Esophagus muscularis mucosa (tissue), 4 donors: ENCODE data around the gene DMXL1. TPM values are rescaled to one million over a fixed set of nuclear protein-coding genes. Genes with fewer than 3 reads are reported as not detected.
"Not testable (repeated sequence)": the region's sequence is repeated elsewhere in the genome, so short reads cannot be mapped to it uniquely, and the experiment has no call there.

Experiments
- DNase-seq: peaks from one replicate; pipeline ENCODE4 v3.0.0-alpha.2; 2017; ENCODE audit errors: extremely low spot score
- H3K27ac ChIP-seq, 4 donors: fragments of 200-600 bp; sonication (generic); replicated peaks in 1 of 4; 1 replicate in 3 of 4; 2 replicates in 1 of 4; pipeline ENCODE4 v1.5.1; 2016 to 2019; ENCODE audit warnings: mild to moderate bottlenecking in 1 of 4
- H3K27me3 ChIP-seq, 4 donors: fragments of 200-600 bp; sonication (generic); one replicate each; pipeline versions ENCODE4 v1.5.1 to v1.6.0; 2016 to 2019
- H3K36me3 ChIP-seq, 4 donors: fragments of 200-600 bp; sonication (generic); one replicate each; pipeline ENCODE4 v1.5.1; 2016 to 2019
- H3K4me1 ChIP-seq, 4 donors: fragments of 200-600 bp; sonication (generic); one replicate each; pipeline ENCODE4 v1.5.1; 2016 to 2019
- H3K4me3 ChIP-seq, 4 donors: fragments of 200-600 bp; sonication (generic); 1 replicate in 2 of 4; 2 replicates in 2 of 4; pipeline ENCODE4 v1.5.1; 2016 to 2019; ENCODE audit warnings: mild to moderate bottlenecking in 4 of 4, moderate library complexity in 1 of 4
- H3K9me3 ChIP-seq, 4 donors: fragments of 200-600 bp; sonication (generic); 1 replicate in 3 of 4; 2 replicates in 1 of 4; pipeline ENCODE4 v1.5.1; 2016 to 2019
- EP300 ChIP-seq: sonication (generic); formaldehyde crosslinking; IDR thresholded peaks from one replicate; pipeline ENCODE4 v1.6.1; 2017; ENCODE audit warnings: antibody characterized with exemption
- POLR2A ChIP-seq: fragments of 450-650 bp; IDR thresholded peaks from one replicate; pipeline ENCODE4 v1.6.1; 2017; ENCODE audit warnings: antibody characterized with exemption, moderate library complexity, mild to moderate bottlenecking, low read depth
- POLR2AphosphoS5 ChIP-seq, 2 donors: sonication (generic); formaldehyde crosslinking; IDR thresholded peaks; one replicate each; pipeline ENCODE4 v1.6.1; 2017; ENCODE audit warnings: antibody characterized with exemption in 2 of 2
- WGBS: methylation state at CpG from one replicate; pipeline ENCODE4 v1.1.5; 2018; 5-methylcytosine and 5-hydroxymethylcytosine counted together
- intact Hi-C: fragments of 100-400 bp; cut with DNase I; formaldehyde crosslinking; loops from one replicate; pipeline ENCODE4 v1.15.1; 2023
- total RNA-seq, 4 donors: library from RNA; depleted of rRNA; stranded (reverse); fragments of >200 nt; gene quantifications; one replicate each; pipeline versions ENCODE4 v1.1.0 to v1.2.1, GENCODE V29; 2016
- TF ChIP-seq, protein P1 (sequence below), 3 experiments: fragments of 200-600 bp in 2 of 3; fragments of 450-650 bp in 1 of 3; sonication (generic) in 2 of 3; IDR thresholded peaks; one replicate each; pipeline ENCODE4 v1.5.1; 2017 to 2019; ENCODE audit warnings: antibody characterized with exemption in 3 of 3, mild to moderate bottlenecking in 2 of 3, moderate library complexity in 1 of 3

The DMXL1 gene
- total RNA-seq, 4 donors from 2014 or later, result 36.3 to 65.6 (median 39.9) TPM

DNA sequence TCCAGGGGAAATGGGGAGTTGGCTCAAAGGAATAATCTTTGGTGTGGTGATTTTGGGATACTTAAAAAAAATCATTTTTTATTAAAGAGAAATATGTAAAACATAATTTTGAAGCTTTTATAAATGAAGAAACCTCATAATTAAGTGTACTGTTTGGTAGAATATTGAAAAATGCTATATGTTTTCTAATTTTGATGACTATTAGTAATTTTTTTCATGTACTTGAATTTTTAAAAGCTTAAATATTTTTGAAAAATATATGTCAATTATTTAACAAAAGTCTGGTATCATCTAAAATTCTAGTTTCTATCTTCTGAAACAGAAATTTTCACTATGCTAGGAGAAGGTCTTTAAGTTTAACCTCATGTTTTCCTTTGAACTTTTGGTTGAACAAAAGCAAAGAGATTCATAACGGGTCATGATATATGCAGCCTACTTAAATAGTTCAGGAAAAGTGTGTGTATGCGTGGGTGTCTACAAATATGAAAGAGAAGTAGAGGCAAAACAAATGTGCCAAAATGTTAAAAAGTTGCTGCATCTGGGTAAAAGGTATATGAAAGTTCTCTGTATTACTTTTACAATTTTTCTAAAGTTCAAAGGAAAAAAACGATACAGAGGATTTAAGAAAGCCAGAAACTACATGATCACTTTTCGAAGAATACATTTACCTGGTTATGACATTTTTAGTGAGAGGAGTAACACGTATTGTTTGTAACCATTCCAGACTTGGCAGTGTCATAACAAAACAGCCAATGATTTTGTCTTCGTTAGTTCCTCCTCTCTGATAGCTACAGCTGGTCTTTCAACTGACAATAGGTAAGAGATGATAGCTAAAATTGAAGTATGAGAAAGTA is 167.6 kb downstream of the DMXL1 start:
- intact Hi-C loops, result no loop called here
- H3K27ac ChIP-seq, result no peak overlapping the region
- no peak for DNase-seq
- TF ChIP-seq, protein P1, sequence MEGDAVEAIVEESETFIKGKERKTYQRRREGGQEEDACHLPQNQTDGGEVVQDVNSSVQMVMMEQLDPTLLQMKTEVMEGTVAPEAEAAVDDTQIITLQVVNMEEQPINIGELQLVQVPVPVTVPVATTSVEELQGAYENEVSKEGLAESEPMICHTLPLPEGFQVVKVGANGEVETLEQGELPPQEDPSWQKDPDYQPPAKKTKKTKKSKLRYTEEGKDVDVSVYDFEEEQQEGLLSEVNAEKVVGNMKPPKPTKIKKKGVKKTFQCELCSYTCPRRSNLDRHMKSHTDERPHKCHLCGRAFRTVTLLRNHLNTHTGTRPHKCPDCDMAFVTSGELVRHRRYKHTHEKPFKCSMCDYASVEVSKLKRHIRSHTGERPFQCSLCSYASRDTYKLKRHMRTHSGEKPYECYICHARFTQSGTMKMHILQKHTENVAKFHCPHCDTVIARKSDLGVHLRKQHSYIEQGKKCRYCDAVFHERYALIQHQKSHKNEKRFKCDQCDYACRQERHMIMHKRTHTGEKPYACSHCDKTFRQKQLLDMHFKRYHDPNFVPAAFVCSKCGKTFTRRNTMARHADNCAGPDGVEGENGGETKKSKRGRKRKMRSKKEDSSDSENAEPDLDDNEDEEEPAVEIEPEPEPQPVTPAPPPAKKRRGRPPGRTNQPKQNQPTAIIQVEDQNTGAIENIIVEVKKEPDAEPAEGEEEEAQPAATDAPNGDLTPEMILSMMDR (IDR thresholded peaks at IDR 0.05), result no peak
- no peak for TF ChIP-seq EP300
- TF ChIP-seq POLR2A, result no peak
- no peak for TF ChIP-seq POLR2AphosphoS5 (IDR thresholded peaks at IDR 0.05)
- no peaks in the 10 kb centered on the region for H3K27me3 ChIP-seq
- no peaks in the 10 kb centered on the region for H3K4me1 ChIP-seq
- no peak overlapping the region for H3K4me3 ChIP-seq
- 93% methylated on average over 6 of the region's 6 CpGs for WGBS
- H3K9me3 ChIP-seq, result no peaks in the 10 kb centered on the region
- peaks cover 0 to 52% (median 23%) of the 10 kb centered on the region in 4 donors for H3K36me3 ChIP-seq

DNA sequence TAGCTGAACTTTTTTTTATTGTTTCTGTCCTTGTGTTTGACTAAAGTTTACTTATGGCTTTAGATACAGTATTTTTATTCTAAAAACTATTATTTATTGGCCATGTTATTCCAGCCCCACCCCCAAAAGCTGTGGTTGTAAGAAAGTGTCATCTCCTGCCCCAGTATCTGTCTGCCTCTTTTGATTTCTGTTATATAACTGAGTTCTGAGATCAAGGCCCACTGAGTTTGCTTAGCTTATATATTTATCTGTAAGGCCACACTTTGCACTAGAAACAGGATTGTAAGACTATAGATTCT is 168.2 kb downstream of the DMXL1 start:
- TF ChIP-seq EP300 (no peak), POLR2A (no peak), POLR2AphosphoS5 (IDR thresholded peaks at IDR 0.05) (no peak)
- TF ChIP-seq, protein P1 (IDR thresholded peaks at IDR 0.05), result no peak
- H3K4me3 ChIP-seq, result no peak overlapping the region
- no peak for DNase-seq

DNA sequence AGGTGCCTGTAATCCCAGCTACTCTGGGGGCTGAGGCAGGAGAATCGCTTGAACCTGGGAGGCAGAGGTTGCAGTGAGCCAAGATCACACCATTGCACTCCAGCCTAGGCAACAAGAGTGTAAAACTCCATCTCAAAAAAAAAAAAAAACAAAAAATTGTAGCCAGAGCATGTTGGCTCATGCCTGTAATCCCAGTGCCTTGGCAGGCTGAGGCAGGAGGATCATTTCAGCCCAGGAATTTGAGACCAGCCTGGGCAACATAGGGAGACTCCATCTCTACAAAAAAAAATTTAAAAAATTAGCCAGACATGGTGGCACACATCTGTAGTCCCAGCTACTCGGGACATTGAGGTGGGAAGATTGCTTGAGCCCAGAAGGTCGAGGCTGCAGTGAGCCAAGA is 168.9 kb downstream of the DMXL1 start:
- DNase-seq, H3K4me1 ChIP-seq, H3K4me3 ChIP-seq, H3K27ac ChIP-seq, H3K9me3 ChIP-seq, H3K27me3 ChIP-seq, intact Hi-C loops: not testable (repeated sequence)
- H3K36me3 ChIP-seq, result peaks cover 0 to 45% (median 17%) of the 10 kb centered on the region in 4 donors
- 93% methylated on average over 3 of the region's 3 CpGs for WGBS

More for the DNA sequence above, 168.2 kb downstream of the DMXL1 start:
- intact Hi-C loops, result no loop called here
- no peak overlapping the region for H3K27ac ChIP-seq
- H3K27me3 ChIP-seq, result no peaks in the 10 kb centered on the region
- no peaks in the 10 kb centered on the region for H3K9me3 ChIP-seq
- peaks cover 0 to 47% (median 20%) of the 10 kb centered on the region in 4 donors for H3K36me3 ChIP-seq
- H3K4me1 ChIP-seq, result no peaks in the 10 kb centered on the region

DNA sequence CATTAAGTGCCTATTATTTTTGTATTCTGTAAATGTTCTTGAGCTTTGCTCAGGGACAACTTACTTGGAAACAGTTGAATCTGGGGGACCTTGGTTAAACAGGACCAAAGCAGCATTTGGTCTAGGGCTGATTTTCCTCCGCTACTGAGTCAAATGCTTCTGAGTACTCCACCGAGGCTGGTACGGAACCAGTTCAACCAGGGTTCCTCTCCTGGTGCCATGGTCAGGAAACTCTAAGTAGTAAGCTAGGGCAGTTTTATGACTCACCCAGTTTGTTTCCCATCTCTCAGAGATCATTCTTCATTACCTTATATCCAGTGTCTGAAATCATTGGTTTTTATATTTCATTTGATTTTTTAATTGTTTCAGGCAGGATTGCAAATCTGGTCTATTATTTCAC is 173.0 kb downstream of the DMXL1 start:
- Histone ChIP-seq H3K27me3 (no peaks in the 10 kb centered on the region), H3K4me1 (no peaks in the 10 kb centered on the region), H3K27ac (no peak overlapping the region), H3K36me3 (peaks cover 0 to 54% (median 15%) of the 10 kb centered on the region in 4 donors), H3K9me3 (no peaks in the 10 kb centered on the region), H3K4me3 (no peak overlapping the region)
- WGBS, result 95% methylated on average over 3 of the region's 3 CpGs
- TF ChIP-seq POLR2AphosphoS5 (IDR thresholded peaks at IDR 0.05) (no peak), POLR2A (no peak), EP300 (no peak)
- TF ChIP-seq, protein P1 (IDR thresholded peaks at IDR 0.05), result no peak
- intact Hi-C loops, result no loop called here
- DNase-seq, result no peak

DNA sequence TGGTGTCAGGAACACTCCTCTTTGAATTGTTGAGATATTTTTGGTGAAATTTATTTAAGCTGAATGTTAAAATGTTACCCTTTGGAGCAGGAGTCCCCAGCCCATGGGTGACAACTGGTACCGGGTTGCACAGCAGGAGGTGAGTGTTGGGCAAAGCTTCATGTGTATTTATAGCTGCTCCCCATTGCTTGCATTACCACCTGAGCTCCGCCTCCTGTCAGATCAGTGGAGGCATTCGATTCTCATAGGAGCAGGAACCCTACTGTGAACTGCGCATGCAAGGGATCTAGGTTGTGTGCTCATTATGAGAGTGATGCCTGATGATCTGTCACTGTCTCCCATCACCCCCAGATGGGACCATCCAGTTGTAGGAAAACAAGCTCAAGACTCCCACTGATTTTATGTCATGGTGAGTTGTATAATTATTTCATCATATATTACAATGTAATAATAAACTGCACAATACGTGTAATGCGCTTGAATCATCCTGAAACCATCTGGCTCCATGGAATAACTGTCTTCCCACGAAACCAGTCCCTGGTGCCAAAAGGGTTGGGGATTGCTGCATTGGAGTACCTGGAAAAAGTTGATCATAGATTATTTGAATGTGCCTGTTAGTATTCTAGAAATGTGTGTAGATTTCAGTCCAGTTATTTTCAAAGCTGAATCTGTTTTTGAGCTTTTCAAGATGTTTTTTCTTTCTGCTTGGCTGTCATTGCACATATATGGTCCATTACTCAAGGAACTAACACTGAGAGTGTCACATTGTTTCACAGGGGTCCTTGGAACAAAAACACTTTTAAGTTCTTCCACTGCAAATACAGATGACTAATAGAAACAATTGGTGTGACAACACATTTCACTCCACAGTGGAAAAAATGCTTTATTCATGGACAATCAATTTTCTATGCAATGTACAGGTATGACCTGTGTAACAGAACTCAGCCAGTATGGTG is 180.3 kb downstream of the DMXL1 start:
- no peak for DNase-seq
- Histone ChIP-seq H3K36me3 (peaks cover 0 to 19% (median 3%) of the 10 kb centered on the region in 4 donors), H3K27ac (no peak overlapping the region), H3K9me3 (peaks cover 0 to 8% (median 0%) of the 10 kb centered on the region in 4 donors), H3K27me3 (no peaks in the 10 kb centered on the region), H3K4me1 (no peaks in the 10 kb centered on the region), H3K4me3 (no peak overlapping the region)
- WGBS, result 80% methylated on average over 7 of the region's 7 CpGs
- intact Hi-C loops, result no loop called here
- TF ChIP-seq POLR2A (no peak), EP300 (no peak), POLR2AphosphoS5 (IDR thresholded peaks at IDR 0.05) (no peak)
- TF ChIP-seq, protein P1 (IDR thresholded peaks at IDR 0.05), result no peak
